Activated naive CD8-positive, alpha-beta T cell treated with anti-CD3 and anti-CD28 coated beads, Interleukin-2, amount 50 U/mL, for 16 hours (primary cell): Measurements from ENCODE around the gene GPC6.
"Not testable (repeated sequence)": the region's sequence is repeated elsewhere in the genome, so short reads cannot be mapped to it uniquely, and the experiment has no call there.

Source experiments
- DNase-seq: peaks from one replicate; pipeline ENCODE4 v3.0.0-alpha.2; 2020; ENCODE audit warnings: low read depth, low spot score

GPC6 gene

DNA sequence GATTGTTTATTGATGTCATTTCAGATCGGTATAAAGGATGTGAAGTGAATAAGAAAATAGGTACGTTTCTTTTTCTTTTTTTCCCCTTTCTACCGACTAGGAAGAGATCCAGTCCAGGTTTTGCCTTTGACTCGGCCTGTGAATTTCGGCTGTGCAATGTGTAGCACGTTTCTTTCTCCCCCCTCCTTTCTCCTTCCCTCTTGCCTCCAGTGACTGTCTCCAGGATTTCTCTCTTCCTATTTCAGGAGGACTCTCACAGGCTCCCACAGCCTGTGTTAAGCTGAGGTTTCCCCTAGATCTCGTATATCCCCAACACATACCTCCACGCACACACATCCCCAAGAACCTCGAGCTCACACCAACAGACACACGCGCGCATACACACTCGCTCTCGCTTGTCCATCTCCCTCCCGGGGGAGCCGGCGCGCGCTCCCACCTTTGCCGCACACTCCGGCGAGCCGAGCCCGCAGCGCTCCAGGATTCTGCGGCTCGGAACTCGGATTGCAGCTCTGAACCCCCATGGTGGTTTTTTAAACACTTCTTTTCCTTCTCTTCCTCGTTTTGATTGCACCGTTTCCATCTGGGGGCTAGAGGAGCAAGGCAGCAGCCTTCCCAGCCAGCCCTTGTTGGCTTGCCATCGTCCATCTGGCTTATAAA, at the start of gene GPC6:
Gene GPC6 (plus strand): TSS at position 185 of the 657 bp plus-strand sequence.
- no peak for DNase-seq

- no peak for DNase-seq
These were observed 46.1 kb upstream of the GPC6 start for GRCh38 chr13:93180356-93180969.

DNA sequence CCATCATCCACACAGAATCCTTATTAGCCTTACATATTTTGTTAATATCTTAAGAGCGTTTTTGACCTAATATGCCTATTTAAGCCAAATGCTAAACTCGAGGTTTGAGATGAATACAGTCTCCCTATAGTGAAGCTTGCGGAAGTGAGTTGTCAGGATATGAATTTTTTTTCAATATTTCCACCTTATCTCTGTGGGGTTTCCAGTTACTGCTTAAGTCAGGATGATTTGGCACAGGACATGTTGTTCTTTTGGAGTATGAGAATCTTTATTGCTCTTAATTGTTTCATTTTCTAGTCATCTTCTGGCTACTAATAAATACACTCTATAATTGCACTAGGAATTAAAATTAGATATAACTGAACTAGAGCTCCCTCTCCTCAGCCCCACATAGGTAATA, 44.2 kb upstream of the GPC6 start:
- no peak for DNase-seq

- DNase-seq: no peak
These were observed 43.3 kb upstream of the GPC6 start for GRCh38 chr13:93183302-93183701.

DNA sequence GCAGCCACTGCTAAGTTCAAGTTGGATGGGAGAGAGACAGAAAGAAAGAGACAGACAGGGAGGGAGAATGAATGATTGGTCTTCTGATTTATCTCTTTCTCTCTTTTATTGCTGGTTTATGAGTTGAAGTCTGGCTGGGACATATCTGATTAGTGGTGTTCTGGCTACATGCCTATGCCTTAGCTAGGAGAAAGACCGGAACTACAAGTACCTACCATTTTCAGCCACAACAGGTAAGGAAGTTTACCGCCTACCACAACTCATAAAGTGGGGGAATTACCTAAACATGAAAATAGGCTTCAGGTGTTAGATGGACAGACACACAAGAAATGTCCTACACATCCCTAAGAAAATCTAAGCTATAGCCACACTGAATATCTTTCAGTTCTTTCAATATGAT, 36.6 kb upstream of the GPC6 start:
- DNase-seq: no peak

GRCh38 chr13:93193682-93194081, 32.9 kb upstream of the GPC6 start:
- DNase-seq: no peak

- DNase-seq: no peak
These were observed 26.8 kb upstream of the GPC6 start for GRCh38 chr13:93199856-93200255.

DNA sequence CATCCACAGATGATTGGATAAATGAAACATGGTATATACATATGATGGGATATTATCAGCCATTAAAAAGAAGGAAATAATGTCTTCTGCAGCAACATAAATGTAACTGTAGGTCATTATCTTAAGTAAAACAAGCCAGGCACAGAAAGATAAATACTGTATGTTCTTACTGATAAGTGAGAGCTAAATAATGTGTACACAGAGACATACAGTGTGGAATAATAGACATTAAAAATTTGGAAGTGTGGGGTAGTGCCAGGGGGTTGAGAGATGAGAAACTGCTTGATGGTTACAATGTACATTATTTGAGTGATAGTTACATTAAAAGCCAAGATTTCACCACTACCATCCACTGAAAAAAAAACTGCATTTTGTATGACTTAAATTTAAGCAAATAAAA, 26.0 kb upstream of the GPC6 start:
- no peak for DNase-seq

DNA sequence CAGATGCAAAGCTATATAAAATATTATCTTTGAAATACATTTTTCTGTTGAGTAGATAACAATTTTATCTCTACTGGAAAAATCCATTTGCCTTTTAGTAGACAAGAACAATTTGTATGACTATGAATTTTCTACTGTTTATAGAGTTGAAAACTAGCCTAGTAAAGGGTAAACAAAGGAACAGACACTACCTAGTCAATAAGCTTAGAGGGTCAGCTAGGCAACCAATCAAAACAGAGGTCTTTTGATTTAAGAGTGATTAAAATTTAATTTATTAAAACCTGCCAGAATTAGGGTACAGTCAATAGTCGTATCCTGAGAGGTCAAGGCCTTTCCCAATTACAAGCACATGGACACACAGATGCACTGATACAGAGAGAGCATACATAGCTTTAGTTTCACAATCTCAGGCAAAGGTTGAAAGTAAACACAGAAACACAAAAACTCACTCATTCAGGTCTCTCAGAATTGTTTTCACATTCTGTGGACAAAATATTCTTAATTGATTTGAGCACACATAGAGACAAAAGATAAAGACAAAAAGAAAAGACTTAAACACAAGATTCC, 24.5 kb upstream of the GPC6 start:
- no peak for DNase-seq

- DNase-seq: not testable (repeated sequence)
These were observed 19.7 kb upstream of the GPC6 start for GRCh38 chr13:93206778-93207392.

GRCh38 chr13:93216122-93216521, 10.5 kb upstream of the GPC6 start:
- DNase-seq: no peak

- DNase-seq: no peak
These were observed 8.8 kb upstream of the GPC6 start for GRCh38 chr13:93217721-93218261.

DNA sequence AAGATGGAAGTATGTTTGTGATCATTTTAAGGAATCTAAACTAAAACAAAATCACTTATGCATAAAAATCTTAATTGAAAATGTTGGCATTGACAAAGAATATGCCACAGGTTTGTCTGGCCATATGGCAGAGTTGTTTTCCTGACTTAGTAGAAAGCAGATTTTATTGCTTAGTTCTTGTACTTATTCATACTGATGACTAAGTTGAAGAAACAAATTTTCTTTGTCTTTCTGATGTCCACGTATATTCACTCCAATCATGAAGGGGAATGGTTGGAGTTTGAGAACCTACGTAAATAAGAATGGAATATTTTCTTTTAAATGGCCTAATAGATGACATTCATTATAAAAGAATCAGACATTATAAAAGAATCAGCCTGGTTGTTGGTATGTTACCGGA, 8.0 kb upstream of the GPC6 start:
- DNase-seq: no peak

- DNase-seq: no peak
These were observed 6.5 kb upstream of the GPC6 start for GRCh38 chr13:93220073-93220472.

- DNase-seq: no peak
These were observed 3.6 kb upstream of the GPC6 start for GRCh38 chr13:93222976-93223375.

- no peak for DNase-seq
These were observed 2.1 kb upstream of the GPC6 start for GRCh38 chr13:93224535-93224934.

- no peak for DNase-seq
These were observed 997 bp upstream of the GPC6 start for GRCh38 chr13:93225610-93226009.

DNA sequence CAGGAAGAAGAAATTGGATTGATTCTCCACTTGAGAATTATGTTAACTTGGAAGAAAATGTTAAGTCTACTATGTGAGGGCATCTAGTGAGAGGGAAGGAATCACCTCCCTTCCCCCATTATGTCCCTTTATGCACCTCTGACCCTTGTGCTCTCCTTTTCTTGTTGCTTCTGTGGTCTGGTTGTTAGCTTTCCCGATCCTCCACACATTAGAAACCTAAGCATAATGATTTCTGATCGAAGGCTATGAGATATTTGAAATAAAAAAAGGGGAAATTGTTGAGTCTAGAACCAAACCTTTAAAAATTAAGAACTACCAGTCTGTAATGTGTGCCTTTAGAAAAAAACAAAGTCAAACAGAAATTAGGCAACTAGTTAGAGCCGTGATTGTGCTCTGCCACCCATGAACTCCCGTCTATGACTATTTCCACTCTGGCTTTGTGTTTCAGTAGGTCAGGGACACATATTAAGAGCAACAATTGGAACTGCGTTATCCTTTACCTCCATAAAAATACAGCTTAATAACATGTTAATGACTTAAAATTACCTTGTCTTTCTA, 463 bp upstream of the GPC6 start:
- no peak for DNase-seq

DNA sequence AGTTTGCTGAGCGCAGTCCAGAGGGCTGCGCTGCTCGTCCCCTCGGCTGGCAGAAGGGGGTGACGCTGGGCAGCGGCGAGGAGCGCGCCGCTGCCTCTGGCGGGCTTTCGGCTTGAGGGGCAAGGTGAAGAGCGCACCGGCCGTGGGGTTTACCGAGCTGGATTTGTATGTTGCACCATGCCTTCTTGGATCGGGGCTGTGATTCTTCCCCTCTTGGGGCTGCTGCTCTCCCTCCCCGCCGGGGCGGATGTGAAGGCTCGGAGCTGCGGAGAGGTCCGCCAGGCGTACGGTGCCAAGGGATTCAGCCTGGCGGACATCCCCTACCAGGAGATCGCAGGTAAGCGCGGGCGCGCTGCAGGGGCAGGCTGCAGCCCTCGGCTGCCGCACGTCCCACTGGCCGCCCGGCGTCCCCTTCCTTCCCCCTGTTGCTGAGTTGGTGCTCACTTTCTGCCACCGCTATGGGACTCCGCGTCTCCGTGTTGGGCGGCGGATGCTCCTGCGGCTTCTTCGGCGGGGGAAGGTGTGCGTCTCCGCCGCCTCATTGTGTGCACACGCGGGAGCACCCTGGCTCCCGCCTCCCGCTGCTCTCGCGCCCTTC, 772 bp downstream of the GPC6 start:
- DNase-seq: no peak

GRCh38 chr13:93227878-93228642, 1.5 kb downstream of the GPC6 start:
- no peak for DNase-seq

- no peak for DNase-seq
These were observed 2.0 kb downstream of the GPC6 start for GRCh38 chr13:93228643-93228937.
